SK-N-SH (cell line): ENCODE data around the gene TNFRSF14. TPM values are rescaled to one million over a fixed set of nuclear protein-coding genes. Genes with fewer than 3 reads are reported as not detected.

ENCODE experiments used
- CTCF ChIA-PET: fragments of 300-600, 350-600 bp; formaldehyde crosslinking; extraction: SDS; loops from one replicate; lab custom pipeline; 2021; lab: Yijun Ruan, JAX
- POLR2A ChIA-PET: fragments of 350-600 bp; sonication (Branson Sonifier 250); formaldehyde crosslinking; extraction: SDS; loops from one replicate; lab custom pipeline; 2020; ENCODE audit warnings: antibody characterized with exemption, inconsistent platforms; lab: Yijun Ruan, JAX
- DNase-seq: peaks from one replicate; pipeline ENCODE4 v3.0.0; 2012
- H2AFZ ChIP-seq: fragments of 200-600 bp; sonication (generic); 2 replicates; pipeline ENCODE4 v1.8.1; 2016; ENCODE audit warnings: antibody characterized with exemption, mild to moderate bottlenecking, low read depth
- H3F3A ChIP-seq: fragments of 200-600 bp; sonication (generic); replicated peaks from 2 replicates; pipeline ENCODE3; 2016; ENCODE audit warnings: antibody characterized with exemption, mild to moderate bottlenecking; ENCODE audit not compliant: insufficient read depth
- H3K27ac ChIP-seq, 2 experiments: fragments of 200-500 bp in 1 of 2; fragments of 200-600 bp in 1 of 2; sonication (Bioruptor generic) in 1 of 2; sonication (generic), shearing (Covaris generic) in 1 of 2; 2 replicates each; pipeline versions ENCODE4 v1.5.1 to v1.6.1; 2014 to 2016; ENCODE audit warnings: low read depth in 2 of 2, inconsistent platforms in 1 of 2, low read length in 1 of 2, mild to moderate bottlenecking in 1 of 2, mixed read lengths in 1 of 2
- H3K27me3 ChIP-seq: fragments of 200-600 bp; sonication (generic), shearing (Covaris generic); 2 replicates; pipeline ENCODE4 v1.6.1; 2016; ENCODE audit warnings: mixed run types; ENCODE audit not compliant: insufficient read depth
- H3K36me3 ChIP-seq, 2 experiments: fragments of 200-500 bp in 1 of 2; fragments of 200-600 bp in 1 of 2; sonication (Bioruptor generic) in 1 of 2; sonication (generic) in 1 of 2; replicated peaks in 1 of 2; 2 replicates each; pipeline versions ENCODE3 to v1.5.1; 2014 to 2016; ENCODE audit warnings: low read length in 1 of 2, mild to moderate bottlenecking in 1 of 2; ENCODE audit not compliant: insufficient read depth in 2 of 2, control insufficient read depth in 1 of 2
- H3K4me1 ChIP-seq, 2 experiments: fragments of 200-500 bp in 1 of 2; fragments of 200-600 bp in 1 of 2; sonication (Bioruptor generic) in 1 of 2; sonication (generic), shearing (Covaris generic) in 1 of 2; 2 replicates each; pipeline versions ENCODE4 v1.5.1 to v1.6.1; 2014 to 2016; ENCODE audit warnings: low read depth in 1 of 2, low read length in 1 of 2, mixed run types in 1 of 2; ENCODE audit not compliant: insufficient read depth in 2 of 2, control insufficient read depth in 1 of 2
- H3K4me2 ChIP-seq: fragments of 200-600 bp; sonication (generic), shearing (Covaris generic); 2 replicates; pipeline ENCODE4 v1.6.1; 2017; ENCODE audit warnings: mixed run types
- H3K4me3 ChIP-seq, 2 experiments: fragments of 200-500 bp in 1 of 2; fragments of 200-600 bp in 1 of 2; sonication (Bioruptor generic) in 1 of 2; sonication (generic), shearing (Covaris generic) in 1 of 2; 2 replicates each; pipeline versions ENCODE4 v1.5.1 to v1.8.1; 2014 to 2016; ENCODE audit warnings: low read depth in 2 of 2, inconsistent platforms in 1 of 2, low read length in 1 of 2, mild to moderate bottlenecking in 1 of 2, mixed read lengths in 1 of 2, moderate library complexity in 1 of 2
- H3K79me2 ChIP-seq: fragments of 200-600 bp; sonication (generic); 2 replicates; pipeline ENCODE4 v1.8.1; 2017; ENCODE audit warnings: mild to moderate bottlenecking; ENCODE audit not compliant: insufficient read depth
- H3K9ac ChIP-seq: fragments of 200-600 bp; sonication (generic); 2 replicates; pipeline ENCODE4 v1.6.1; 2017; ENCODE audit warnings: mixed run types
- H3K9me2 ChIP-seq: fragments of 200-600 bp; sonication (generic); 2 replicates; pipeline ENCODE4 v1.6.1; 2017; ENCODE audit warnings: mixed run types
- H3K9me3 ChIP-seq: fragments of 200-600 bp; sonication (generic); 2 replicates; pipeline ENCODE4 v1.6.1; 2017; ENCODE audit warnings: mixed run types, mild to moderate bottlenecking, moderate library complexity
- H4K20me1 ChIP-seq: fragments of 200-600 bp; sonication (generic); 2 replicates; pipeline ENCODE4 v1.6.1; 2017; ENCODE audit warnings: mild to moderate bottlenecking, mixed run types; ENCODE audit not compliant: insufficient read depth
- CTCF ChIP-seq: fragments of 200-600 bp; sonication (generic); IDR thresholded peaks from 2 replicates; pipeline ENCODE4 v1.6.1; 2017; ENCODE audit warnings: antibody characterized with exemption, mild to moderate bottlenecking, moderate library complexity
- FOSL2 ChIP-seq: IDR thresholded peaks from 2 replicates; pipeline ENCODE4 v1.4.0; 2012; ENCODE audit warnings: low read depth, mild to moderate bottlenecking, moderate library complexity, borderline replicate concordance
- FOXM1 ChIP-seq: IDR thresholded peaks from 2 replicates; pipeline ENCODE4 v1.4.0; 2012; ENCODE audit warnings: low read depth, mild to moderate bottlenecking
- GABPA ChIP-seq: IDR thresholded peaks from 2 replicates; pipeline ENCODE4 v1.4.0; 2012; ENCODE audit warnings: low read depth, mild to moderate bottlenecking
- GATA2 ChIP-seq: sonication (generic); formaldehyde crosslinking; IDR thresholded peaks from 2 replicates; pipeline ENCODE4 v1.5.0; 2020; ENCODE audit warnings: mild to moderate bottlenecking, missing genetic modification reagents
- JUND ChIP-seq: IDR thresholded peaks from 2 replicates; pipeline ENCODE4 v1.4.0; 2012
- MXI1 ChIP-seq: IDR thresholded peaks from 2 replicates; pipeline ENCODE4 v1.6.1; 2012; ENCODE audit warnings: mild to moderate bottlenecking, low read depth, low read length, improper control_type of control experiment
- RXRA ChIP-seq: IDR thresholded peaks from 2 replicates; pipeline ENCODE4 v1.4.0; 2012; ENCODE audit warnings: low read depth, mild to moderate bottlenecking, borderline replicate concordance
- SIN3A ChIP-seq: IDR thresholded peaks from 2 replicates; pipeline ENCODE4 v1.6.1; 2012; ENCODE audit warnings: low read depth, mild to moderate bottlenecking, low read length, moderate library complexity, borderline replicate concordance
- WGBS: methylation state at CpG from one replicate; pipeline ENCODE4 v1.1.6; 2017; ENCODE audit warnings: low lambda C conversion rate; 5-methylcytosine and 5-hydroxymethylcytosine counted together
- polyA plus RNA-seq, 3 experiments: library from polyadenylated mRNA; depleted of rRNA; stranded (reverse); fragments of >200 nt; gene quantifications; 2 replicates each; pipeline ENCODE4 v1.2.3, GENCODE V29; 2012
- TF ChIP-seq, protein P1 (sequence below): IDR thresholded peaks from 2 replicates; pipeline ENCODE4 v1.4.0; 2012; ENCODE audit warnings: low read depth, borderline replicate concordance

Gene TNFRSF14
- polyA plus RNA-seq, 1 of the 3 experiments (the other 2 are of a cell fraction): 0.28 TPM

DNA sequence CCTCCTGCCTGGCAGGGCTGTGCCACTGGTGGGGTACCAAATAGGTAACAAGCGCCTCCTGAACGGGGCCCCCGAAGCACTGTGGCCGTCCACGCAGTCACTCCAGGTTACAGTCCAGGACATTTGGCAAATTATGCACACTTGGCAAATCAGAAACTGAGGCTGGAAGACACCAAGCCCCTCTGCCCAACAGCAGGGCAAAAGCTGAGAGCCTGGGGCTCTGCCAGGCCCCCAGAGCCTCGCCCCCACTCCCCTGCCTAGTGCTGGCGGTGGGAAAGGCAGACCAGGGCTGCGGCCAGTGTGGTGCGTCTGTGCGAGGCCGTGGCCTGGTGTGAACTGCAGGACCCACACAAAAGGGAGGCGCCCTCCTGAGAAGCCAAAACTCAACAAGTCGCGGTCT, 39.2 kb upstream of the TNFRSF14 start:
- ChIA-PET POLR2A (no interaction called here), CTCF (interaction anchor here (1.0 kb wide), 1 partner anchor 15 kb away, joined by 3 read pairs; no protein-coding TSS in a partner anchor)
- Histone ChIP-seq H3K36me3 (peaks cover 5 to 87% of the 10 kb centered on the region in 2 experiments), H3F3A (no peaks in the 10 kb centered on the region), H4K20me1 (peaks cover 3% of the 10 kb centered on the region; the same call in 1 of the 2 replicates), H3K9ac (no peak overlapping the region), H2AFZ (no peak overlapping the region), H3K9me3 (no peaks in the 10 kb centered on the region), H3K4me3 (no peak overlapping the region), H3K79me2 (0 out of 2 replicates have a peak, but pooled peaks cover 3% of the 10 kb centered on the region), H3K9me2 (no peaks in the 10 kb centered on the region), H3K4me1 (no peaks in the 10 kb centered on the region), H3K4me2 (no peak overlapping the region), H3K27ac (no peak overlapping the region), H3K27me3 (no peaks in the 10 kb centered on the region)
- 98% methylated on average over 8 of the region's 14 CpGs for WGBS
- DNase-seq: no peak
- no peak for TF ChIP-seq GABPA
- no peak for TF ChIP-seq GATA2
- TF ChIP-seq FOXM1: no peak
- TF ChIP-seq JUND: no peak
- no peak for TF ChIP-seq MXI1
- no peak for TF ChIP-seq FOSL2

DNA sequence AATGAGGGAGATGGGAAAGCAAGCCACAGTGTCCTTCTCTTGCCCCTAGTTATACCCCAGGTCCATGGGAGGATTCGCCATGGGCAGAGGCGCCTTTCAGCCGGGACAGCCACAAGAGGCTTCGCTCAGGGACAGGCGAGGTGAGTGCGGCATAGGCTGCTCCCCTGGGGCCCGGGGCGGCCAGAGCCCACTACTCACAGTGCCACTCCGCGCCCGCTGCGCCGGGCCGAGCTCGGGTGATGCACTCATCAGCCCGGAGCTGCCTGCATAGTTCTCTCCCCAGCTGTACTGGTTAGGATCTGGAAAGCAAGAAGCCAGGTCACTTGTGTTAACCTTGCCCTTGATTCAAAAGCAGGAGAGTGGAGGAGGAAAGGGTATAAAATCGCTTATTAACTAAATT, 38.2 kb upstream of the TNFRSF14 start:
- no peak for DNase-seq
- H3K27me3 ChIP-seq: no peaks in the 10 kb centered on the region
- H3K4me3 ChIP-seq: no peak overlapping the region
- POLR2A ChIA-PET: no interaction called here
- CTCF ChIA-PET: interaction anchor here (0.6 to 1.0 kb wide), 2 partner anchors 8 to 58 kb away, joined by 3 read pairs; no protein-coding TSS in a partner anchor
- no peak overlapping the region for H3K4me2 ChIP-seq
- H4K20me1 ChIP-seq: peaks cover 8% of the 10 kb centered on the region; the same call in 1 of the 2 replicates
- H3K9me3 ChIP-seq: no peaks in the 10 kb centered on the region
- no peak overlapping the region for H2AFZ ChIP-seq
- H3K9ac ChIP-seq: no peak overlapping the region
- H3K4me1 ChIP-seq: no peaks in the 10 kb centered on the region
- H3F3A ChIP-seq: no peaks in the 10 kb centered on the region
- H3K27ac ChIP-seq: no peak overlapping the region
- peaks cover 10% of the 10 kb centered on the region for H3K79me2 ChIP-seq
- 98% methylated on average over 17 of the region's 17 CpGs for WGBS
- H3K36me3 ChIP-seq: peaks cover 5 to 83% of the 10 kb centered on the region in 2 experiments
- no peaks in the 10 kb centered on the region for H3K9me2 ChIP-seq
- TF ChIP-seq, protein P1, sequence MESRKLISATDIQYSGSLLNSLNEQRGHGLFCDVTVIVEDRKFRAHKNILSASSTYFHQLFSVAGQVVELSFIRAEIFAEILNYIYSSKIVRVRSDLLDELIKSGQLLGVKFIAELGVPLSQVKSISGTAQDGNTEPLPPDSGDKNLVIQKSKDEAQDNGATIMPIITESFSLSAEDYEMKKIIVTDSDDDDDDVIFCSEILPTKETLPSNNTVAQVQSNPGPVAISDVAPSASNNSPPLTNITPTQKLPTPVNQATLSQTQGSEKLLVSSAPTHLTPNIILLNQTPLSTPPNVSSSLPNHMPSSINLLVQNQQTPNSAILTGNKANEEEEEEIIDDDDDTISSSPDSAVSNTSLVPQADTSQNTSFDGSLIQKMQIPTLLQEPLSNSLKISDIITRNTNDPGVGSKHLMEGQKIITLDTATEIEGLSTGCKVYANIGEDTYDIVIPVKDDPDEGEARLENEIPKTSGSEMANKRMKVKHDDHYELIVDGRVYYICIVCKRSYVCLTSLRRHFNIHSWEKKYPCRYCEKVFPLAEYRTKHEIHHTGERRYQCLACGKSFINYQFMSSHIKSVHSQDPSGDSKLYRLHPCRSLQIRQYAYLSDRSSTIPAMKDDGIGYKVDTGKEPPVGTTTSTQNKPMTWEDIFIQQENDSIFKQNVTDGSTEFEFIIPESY: no peak
- TF ChIP-seq CTCF (no peak), RXRA (no peak), GATA2 (no peak), SIN3A (no peak)
